Measurements from ENCODE around the gene COL26A1.
A peak's percentile ranks its signal among the peaks of the same experiment; 100 is the strongest.

Gene COL26A1

GRCh38 chr7:101373812-101374614, 11.3 kb downstream of the COL26A1 start:
- no peak for DNase-seq (ENCODE audit: low spot score)

- DNase-seq (ENCODE audit: low spot score), result no peak
Measured at GRCh38 chr7:101374990-101375389, 12.3 kb downstream of the COL26A1 start.

GRCh38 chr7:101376601-101377000, 13.9 kb downstream of the COL26A1 start:
- DNase-seq (ENCODE audit: low spot score), result no peak

- DNase-seq (ENCODE audit: low spot score), result no peak
Measured at GRCh38 chr7:101377189-101377736, 14.6 kb downstream of the COL26A1 start.

GRCh38 chr7:101378751-101379174, 16.1 kb downstream of the COL26A1 start:
- DNase-seq (ENCODE audit: low spot score), result peak; percentile 78

GRCh38 chr7:101379302-101379701, 16.6 kb downstream of the COL26A1 start:
- no peak for DNase-seq (ENCODE audit: low spot score)

- no peak for DNase-seq (ENCODE audit: low spot score)
Measured at GRCh38 chr7:101381549-101382111, 19.0 kb downstream of the COL26A1 start.

- DNase-seq (ENCODE audit: low spot score), result no peak
Measured at GRCh38 chr7:101382937-101383336, 20.3 kb downstream of the COL26A1 start.

GRCh38 chr7:101386177-101386557, 23.5 kb downstream of the COL26A1 start:
- no peak for DNase-seq (ENCODE audit: low spot score)

- peak; percentile 77 for DNase-seq (ENCODE audit: low spot score)
Measured at GRCh38 chr7:101386558-101387231, 24.0 kb downstream of the COL26A1 start.

- DNase-seq (ENCODE audit: low spot score), result peak; percentile 86
Measured at GRCh38 chr7:101390901-101391301, 28.2 kb downstream of the COL26A1 start.

- DNase-seq (ENCODE audit: low spot score), result no peak
Measured at GRCh38 chr7:101391991-101392390, 29.3 kb downstream of the COL26A1 start.

GRCh38 chr7:101393865-101394264, 31.2 kb downstream of the COL26A1 start:
- DNase-seq (ENCODE audit: low spot score), result no peak

- DNase-seq (ENCODE audit: low spot score), result no peak
Measured at GRCh38 chr7:101395376-101395775, 32.7 kb downstream of the COL26A1 start.

GRCh38 chr7:101397243-101397642, 34.6 kb downstream of the COL26A1 start:
- DNase-seq (ENCODE audit: low spot score), result no peak

GRCh38 chr7:101397770-101398324, 35.2 kb downstream of the COL26A1 start:
- no peak for DNase-seq (ENCODE audit: low spot score)

GRCh38 chr7:101398396-101399289, 36.0 kb downstream of the COL26A1 start:
- DNase-seq (ENCODE audit: low spot score), result no peak

- no peak for DNase-seq (ENCODE audit: low spot score)
Measured at GRCh38 chr7:101399759-101400158, 37.1 kb downstream of the COL26A1 start.

GRCh38 chr7:101400751-101401150, 38.1 kb downstream of the COL26A1 start:
- no peak for DNase-seq (ENCODE audit: low spot score)

- no peak for DNase-seq (ENCODE audit: low spot score)
Measured at GRCh38 chr7:101401390-101402080, 38.9 kb downstream of the COL26A1 start.
